Loucy (cell line): Measurements from ENCODE around the gene JAGN1.

Source experiments
- CTCF ChIP-seq: fragments of 200-600 bp; sonication (generic); conservative IDR thresholded peaks from 2 replicates; pipeline ENCODE4 v1.5.1; 2014; ENCODE audit warnings: mild to moderate bottlenecking, antibody characterized with exemption, low read length
- EZH2phosphoT487 ChIP-seq: fragments of 200-600 bp; IDR thresholded peaks from 2 replicates; pipeline ENCODE4 v1.6.1; 2018; ENCODE audit warnings: antibody characterized with exemption, mild to moderate bottlenecking, moderate library complexity, borderline replicate concordance

- TF ChIP-seq CTCF (no peak), EZH2phosphoT487 (no peak)
Measured at GRCh38 chr3:9841015-9841414, 49.4 kb upstream of the JAGN1 start.
